SK-N-SH (cell line): ENCODE measurements around the gene SLC20A1. TPM values are rescaled to one million over a fixed set of nuclear protein-coding genes. Genes with fewer than 3 reads are reported as not detected.

Experiments used
- CTCF ChIA-PET: fragments of 300-600, 350-600 bp; formaldehyde crosslinking; extraction: SDS; loops from one replicate; lab custom pipeline; 2021; lab: Yijun Ruan, JAX
- POLR2A ChIA-PET: fragments of 350-600 bp; sonication (Branson Sonifier 250); formaldehyde crosslinking; extraction: SDS; loops from one replicate; lab custom pipeline; 2020; ENCODE audit warnings: antibody characterized with exemption, inconsistent platforms; lab: Yijun Ruan, JAX
- DNase-seq: peaks from one replicate; pipeline ENCODE4 v3.0.0; 2012
- H2AFZ ChIP-seq: fragments of 200-600 bp; sonication (generic); 2 replicates; pipeline ENCODE4 v1.8.1; 2016; ENCODE audit warnings: antibody characterized with exemption, mild to moderate bottlenecking, low read depth
- H3F3A ChIP-seq: fragments of 200-600 bp; sonication (generic); replicated peaks from 2 replicates; pipeline ENCODE3; 2016; ENCODE audit warnings: antibody characterized with exemption, mild to moderate bottlenecking; ENCODE audit not compliant: insufficient read depth
- H3K27ac ChIP-seq, 2 experiments: fragments of 200-500 bp in 1 of 2; fragments of 200-600 bp in 1 of 2; sonication (Bioruptor generic) in 1 of 2; sonication (generic), shearing (Covaris generic) in 1 of 2; 2 replicates each; pipeline versions ENCODE4 v1.5.1 to v1.6.1; 2014 to 2016; ENCODE audit warnings: low read depth in 2 of 2, inconsistent platforms in 1 of 2, low read length in 1 of 2, mild to moderate bottlenecking in 1 of 2, mixed read lengths in 1 of 2
- H3K27me3 ChIP-seq: fragments of 200-600 bp; sonication (generic), shearing (Covaris generic); 2 replicates; pipeline ENCODE4 v1.6.1; 2016; ENCODE audit warnings: mixed run types; ENCODE audit not compliant: insufficient read depth
- H3K36me3 ChIP-seq, 2 experiments: fragments of 200-500 bp in 1 of 2; fragments of 200-600 bp in 1 of 2; sonication (Bioruptor generic) in 1 of 2; sonication (generic) in 1 of 2; replicated peaks in 1 of 2; 2 replicates each; pipeline versions ENCODE3 to v1.5.1; 2014 to 2016; ENCODE audit warnings: low read length in 1 of 2, mild to moderate bottlenecking in 1 of 2; ENCODE audit not compliant: insufficient read depth in 2 of 2, control insufficient read depth in 1 of 2
- H3K4me1 ChIP-seq, 2 experiments: fragments of 200-500 bp in 1 of 2; fragments of 200-600 bp in 1 of 2; sonication (Bioruptor generic) in 1 of 2; sonication (generic), shearing (Covaris generic) in 1 of 2; 2 replicates each; pipeline versions ENCODE4 v1.5.1 to v1.6.1; 2014 to 2016; ENCODE audit warnings: low read depth in 1 of 2, low read length in 1 of 2, mixed run types in 1 of 2; ENCODE audit not compliant: insufficient read depth in 2 of 2, control insufficient read depth in 1 of 2
- H3K4me2 ChIP-seq: fragments of 200-600 bp; sonication (generic), shearing (Covaris generic); 2 replicates; pipeline ENCODE4 v1.6.1; 2017; ENCODE audit warnings: mixed run types
- H3K4me3 ChIP-seq, 2 experiments: fragments of 200-500 bp in 1 of 2; fragments of 200-600 bp in 1 of 2; sonication (Bioruptor generic) in 1 of 2; sonication (generic), shearing (Covaris generic) in 1 of 2; 2 replicates each; pipeline versions ENCODE4 v1.5.1 to v1.8.1; 2014 to 2016; ENCODE audit warnings: low read depth in 2 of 2, inconsistent platforms in 1 of 2, low read length in 1 of 2, mild to moderate bottlenecking in 1 of 2, mixed read lengths in 1 of 2, moderate library complexity in 1 of 2
- H3K79me2 ChIP-seq: fragments of 200-600 bp; sonication (generic); 2 replicates; pipeline ENCODE4 v1.8.1; 2017; ENCODE audit warnings: mild to moderate bottlenecking; ENCODE audit not compliant: insufficient read depth
- H3K9ac ChIP-seq: fragments of 200-600 bp; sonication (generic); 2 replicates; pipeline ENCODE4 v1.6.1; 2017; ENCODE audit warnings: mixed run types
- H3K9me2 ChIP-seq: fragments of 200-600 bp; sonication (generic); 2 replicates; pipeline ENCODE4 v1.6.1; 2017; ENCODE audit warnings: mixed run types
- H3K9me3 ChIP-seq: fragments of 200-600 bp; sonication (generic); 2 replicates; pipeline ENCODE4 v1.6.1; 2017; ENCODE audit warnings: mixed run types, mild to moderate bottlenecking, moderate library complexity
- H4K20me1 ChIP-seq: fragments of 200-600 bp; sonication (generic); 2 replicates; pipeline ENCODE4 v1.6.1; 2017; ENCODE audit warnings: mild to moderate bottlenecking, mixed run types; ENCODE audit not compliant: insufficient read depth
- ELF1 ChIP-seq: IDR thresholded peaks from 2 replicates; pipeline ENCODE4 v1.4.0; 2012
- EP300 ChIP-seq, 2 experiments: IDR thresholded peaks; 2 replicates each; pipeline versions ENCODE4 v1.4.0 to v1.6.1; 2012; ENCODE audit warnings: borderline replicate concordance in 1 of 2, low read depth in 1 of 2, low read length in 1 of 2
- FOSL2 ChIP-seq: IDR thresholded peaks from 2 replicates; pipeline ENCODE4 v1.4.0; 2012; ENCODE audit warnings: low read depth, mild to moderate bottlenecking, moderate library complexity, borderline replicate concordance
- GABPA ChIP-seq: IDR thresholded peaks from 2 replicates; pipeline ENCODE4 v1.4.0; 2012; ENCODE audit warnings: low read depth, mild to moderate bottlenecking
- GATA2 ChIP-seq: sonication (generic); formaldehyde crosslinking; IDR thresholded peaks from 2 replicates; pipeline ENCODE4 v1.5.0; 2020; ENCODE audit warnings: mild to moderate bottlenecking, missing genetic modification reagents
- MXI1 ChIP-seq: IDR thresholded peaks from 2 replicates; pipeline ENCODE4 v1.6.1; 2012; ENCODE audit warnings: mild to moderate bottlenecking, low read depth, low read length, improper control_type of control experiment
- NRF1 ChIP-seq: IDR thresholded peaks from 2 replicates; pipeline ENCODE4 v1.6.1; 2012; ENCODE audit warnings: low read depth, mild to moderate bottlenecking, low read length
- RAD21 ChIP-seq: IDR thresholded peaks from 2 replicates; pipeline ENCODE4 v1.6.1; 2012; ENCODE audit warnings: mild to moderate bottlenecking, low read length
- RCOR1 ChIP-seq: fragments of 150-350 bp; IDR thresholded peaks from 2 replicates; pipeline ENCODE4 v1.6.1; 2017; ENCODE audit warnings: antibody characterized with exemption, low read length
- SMC3 ChIP-seq: IDR thresholded peaks from 2 replicates; pipeline ENCODE4 v1.6.1; 2012; ENCODE audit warnings: low read depth, low read length, improper control_type of control experiment
- TCF12 ChIP-seq: IDR thresholded peaks from 2 replicates; pipeline ENCODE4 v1.4.0; 2012
- TEAD4 ChIP-seq: IDR thresholded peaks from 2 replicates; pipeline ENCODE4 v1.4.0; 2012; ENCODE audit warnings: mild to moderate bottlenecking, borderline replicate concordance; ENCODE audit not compliant: insufficient read depth
- YY1 ChIP-seq: IDR thresholded peaks from 2 replicates; pipeline ENCODE4 v1.4.0; 2012; ENCODE audit warnings: low read depth, mild to moderate bottlenecking
- WGBS: methylation state at CpG from one replicate; pipeline ENCODE4 v1.1.6; 2017; ENCODE audit warnings: low lambda C conversion rate; 5-methylcytosine and 5-hydroxymethylcytosine counted together
- polyA plus RNA-seq, 3 experiments: library from polyadenylated mRNA; depleted of rRNA; stranded (reverse); fragments of >200 nt; gene quantifications; 2 replicates each; pipeline ENCODE4 v1.2.3, GENCODE V29; 2012
- TF ChIP-seq, protein P1 (sequence below): IDR thresholded peaks from 2 replicates; pipeline ENCODE4 v1.4.0; 2012; ENCODE audit warnings: low read depth, borderline replicate concordance
- TF ChIP-seq, protein P2 (sequence below): IDR thresholded peaks from 2 replicates; pipeline ENCODE4; 2012
- TF ChIP-seq, protein P3 (sequence below): fragments of 150-350 bp; IDR thresholded peaks from 2 replicates; pipeline ENCODE4 v1.6.1; 2017; ENCODE audit warnings: antibody characterized with exemption, low read length, low read depth, borderline replicate concordance

Gene SLC20A1
- polyA plus RNA-seq, 1 of the 3 experiments (the other 2 are of a cell fraction) = 56.3 TPM

DNA sequence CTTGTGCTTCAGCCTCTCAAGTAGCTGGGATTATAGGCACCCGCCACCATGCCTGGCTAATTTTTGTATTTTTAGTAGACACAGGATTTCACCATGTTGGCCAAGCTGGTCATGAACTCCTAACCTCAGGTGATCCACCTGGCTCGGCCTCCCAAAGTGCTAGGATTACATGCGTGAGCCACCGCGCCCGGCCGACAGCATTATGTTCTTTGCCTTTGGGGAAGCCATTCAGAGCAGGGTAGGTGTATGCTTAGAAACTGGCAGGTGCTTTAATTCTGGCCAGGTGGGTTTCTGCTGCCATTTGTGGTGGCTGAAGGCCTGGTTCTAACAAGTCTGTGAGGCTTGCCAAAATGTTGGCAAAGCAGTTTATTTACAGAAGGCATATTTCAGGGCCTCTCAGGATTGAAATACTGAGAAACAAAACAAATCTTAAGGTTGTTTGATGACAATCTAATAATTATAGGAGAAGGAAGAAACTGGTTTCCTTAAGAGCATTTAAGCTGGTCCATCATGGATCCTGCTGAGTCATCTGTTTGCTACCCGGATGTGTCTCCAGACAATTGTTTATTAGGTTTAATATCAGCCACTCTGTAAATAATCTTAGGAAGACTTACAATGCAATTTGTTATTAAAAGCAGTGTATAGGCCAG lies 16.0 kb downstream of the SLC20A1 start (continued):
- TF ChIP-seq, protein P1, sequence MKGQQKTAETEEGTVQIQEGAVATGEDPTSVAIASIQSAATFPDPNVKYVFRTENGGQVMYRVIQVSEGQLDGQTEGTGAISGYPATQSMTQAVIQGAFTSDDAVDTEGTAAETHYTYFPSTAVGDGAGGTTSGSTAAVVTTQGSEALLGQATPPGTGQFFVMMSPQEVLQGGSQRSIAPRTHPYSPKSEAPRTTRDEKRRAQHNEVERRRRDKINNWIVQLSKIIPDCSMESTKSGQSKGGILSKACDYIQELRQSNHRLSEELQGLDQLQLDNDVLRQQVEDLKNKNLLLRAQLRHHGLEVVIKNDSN = no peak
- TF ChIP-seq GATA2 = no peak
- TF ChIP-seq RAD21 = no peak
- TF ChIP-seq SMC3 = no peak
- TF ChIP-seq MXI1 = no peak
- no peak for TF ChIP-seq EP300 (IDR thresholded peaks at IDR 0.05; ENCODE audit: borderline replicate concordance in 1 of 2, low read depth in 1 of 2, low read length in 1 of 2)
- TF ChIP-seq RCOR1 = no peak
- TF ChIP-seq, all 33 proteins: peak for 0

DNA sequence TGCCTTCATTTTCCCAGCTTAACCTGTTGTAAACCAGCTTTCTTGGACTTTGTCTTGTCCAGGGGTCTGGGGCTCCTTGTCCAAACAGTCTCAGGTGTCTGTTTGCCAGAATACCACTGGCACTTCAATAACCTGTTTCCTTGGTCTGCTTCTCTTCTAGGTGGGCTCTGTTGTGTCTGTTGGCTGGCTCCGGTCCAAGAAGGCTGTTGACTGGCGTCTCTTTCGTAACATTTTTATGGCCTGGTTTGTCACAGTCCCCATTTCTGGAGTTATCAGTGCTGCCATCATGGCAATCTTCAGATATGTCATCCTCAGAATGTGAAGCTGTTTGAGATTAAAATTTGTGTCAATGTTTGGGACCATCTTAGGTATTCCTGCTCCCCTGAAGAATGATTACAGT lies 17.0 kb downstream of the SLC20A1 start:
- Histone ChIP-seq H2AFZ (no peak overlapping the region), H3F3A (peaks cover 67% of the 10 kb centered on the region), H3K27ac (no peak overlapping the region), H4K20me1 (peaks cover 31% of the 10 kb centered on the region), H3K4me2 (no peak overlapping the region), H3K4me3 (no peak overlapping the region), H3K79me2 (peaks cover 37% of the 10 kb centered on the region; the same call in 1 of the 2 replicates), H3K9ac (no peak overlapping the region), H3K4me1 (no peaks in the 10 kb centered on the region; a peak in 1 of 4 replicates), H3K9me2 (no peaks in the 10 kb centered on the region), H3K27me3 (no peaks in the 10 kb centered on the region), H3K9me3 (no peaks in the 10 kb centered on the region), H3K36me3 (peaks cover 65% of the 10 kb centered on the region in 2 experiments)
- DNase-seq = no peak
- POLR2A ChIA-PET = no interaction called here
- WGBS = 95% methylated on average over 3 of the region's 3 CpGs
- CTCF ChIA-PET = interaction anchor here (0.9 to 4.3 kb wide), 3 partner anchors 21 to 66 kb away, joined by 3 to 16 read pairs (median 3); no protein-coding TSS in a partner anchor
- no peak for TF ChIP-seq GABPA
- TF ChIP-seq TEAD4 = no peak
- no peak for TF ChIP-seq RCOR1
- TF ChIP-seq RAD21 = no peak
- TF ChIP-seq, protein P1 = no peak
- no peak for TF ChIP-seq FOSL2
- TF ChIP-seq TCF12 = no peak
- no peak for TF ChIP-seq EP300 (IDR thresholded peaks at IDR 0.05; ENCODE audit: borderline replicate concordance in 1 of 2, low read depth in 1 of 2, low read length in 1 of 2)
- no peak for TF ChIP-seq ELF1
- TF ChIP-seq, protein P2, sequence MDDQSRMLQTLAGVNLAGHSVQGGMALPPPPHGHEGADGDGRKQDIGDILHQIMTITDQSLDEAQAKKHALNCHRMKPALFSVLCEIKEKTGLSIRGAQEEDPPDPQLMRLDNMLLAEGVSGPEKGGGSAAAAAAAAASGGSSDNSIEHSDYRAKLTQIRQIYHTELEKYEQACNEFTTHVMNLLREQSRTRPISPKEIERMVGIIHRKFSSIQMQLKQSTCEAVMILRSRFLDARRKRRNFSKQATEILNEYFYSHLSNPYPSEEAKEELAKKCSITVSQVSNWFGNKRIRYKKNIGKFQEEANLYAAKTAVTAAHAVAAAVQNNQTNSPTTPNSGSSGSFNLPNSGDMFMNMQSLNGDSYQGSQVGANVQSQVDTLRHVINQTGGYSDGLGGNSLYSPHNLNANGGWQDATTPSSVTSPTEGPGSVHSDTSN = no peak
- TF ChIP-seq, protein P3, sequence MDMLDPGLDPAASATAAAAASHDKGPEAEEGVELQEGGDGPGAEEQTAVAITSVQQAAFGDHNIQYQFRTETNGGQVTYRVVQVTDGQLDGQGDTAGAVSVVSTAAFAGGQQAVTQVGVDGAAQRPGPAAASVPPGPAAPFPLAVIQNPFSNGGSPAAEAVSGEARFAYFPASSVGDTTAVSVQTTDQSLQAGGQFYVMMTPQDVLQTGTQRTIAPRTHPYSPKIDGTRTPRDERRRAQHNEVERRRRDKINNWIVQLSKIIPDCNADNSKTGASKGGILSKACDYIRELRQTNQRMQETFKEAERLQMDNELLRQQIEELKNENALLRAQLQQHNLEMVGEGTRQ = no peak
- no peak for TF ChIP-seq YY1
- TF ChIP-seq NRF1 = no peak
